K562 (cell line): ENCODE data around the gene BSX. TPM values are rescaled to one million over a fixed set of nuclear protein-coding genes. Genes with fewer than 3 reads are reported as not detected.

Source experiments
- ATAC-seq: fragments of 200-7000 bp; cut with Tn5 transposase; 3 replicates; pipeline ENCODE4 v1.9.1; 2020; ENCODE audit warnings: moderate library complexity
- BruUV-seq: library from RNA; stranded (reverse); fragments of 400-500 nt; replicated peaks from 2 replicates; lab custom pipeline; 2021; lab: Mats Ljungman, UMichigan
- CTCF ChIA-PET: fragments of 300-600 bp; formaldehyde crosslinking; extraction: SDS; loops from one replicate; lab custom pipeline; 2021; ENCODE audit warnings: low intra/inter-chr PET ratio; lab: Yijun Ruan, JAX
- POLR2A ChIA-PET: fragments of 300-600, 350-650 bp; sonication (Branson Sonifier 250); formaldehyde crosslinking; extraction: SDS; loops from one replicate; lab custom pipeline; 2021; ENCODE audit warnings: antibody characterized with exemption, inconsistent platforms; lab: Yijun Ruan, JAX
- DNase-seq, 4 experiments: peaks; one replicate each; pipeline versions ENCODE4 v3.0.0 to v3.0.0-alpha.2; 2011 to 2018; ENCODE audit warnings: low spot score in 3 of 4, mixed read lengths in 3 of 4; ENCODE audit errors: extremely low read depth in 1 of 4
- FAIRE-seq: peaks from 2 replicates; lab custom pipeline; 2011; peaks lifted over from hg19 to GRCh38; lab: Jason Lieb, UNC
- H2AFZ ChIP-seq: 2 replicates; pipeline ENCODE4 v1.6.0; 2011; ENCODE audit warnings: low read depth, low read length, control low read depth, inconsistent platforms
- H3K27ac ChIP-seq: fragments of 200-600 bp; 3 replicates; pipeline ENCODE4 v1.8.0; 2011; ENCODE audit warnings: low read depth, mild to moderate bottlenecking, control low read depth, inconsistent platforms, low read length, moderate library complexity, mixed read lengths; ENCODE audit errors: extremely low read depth
- H3K27me3 ChIP-seq, 2 experiments: fragments of 300-600 bp in 1 of 2; 2 replicates in 1 of 2; 3 replicates in 1 of 2; pipeline versions ENCODE4 v1.6.0 to v1.8.0; 2011; ENCODE audit warnings: inconsistent platforms in 2 of 2, low read length in 2 of 2, mild to moderate bottlenecking in 1 of 2, mixed read lengths in 1 of 2, moderate library complexity in 1 of 2; ENCODE audit not compliant: control insufficient read depth in 2 of 2, insufficient read depth in 2 of 2
- H3K36me3 ChIP-seq: fragments of 300-600 bp; 3 replicates; pipeline ENCODE4 v1.8.0; 2011; ENCODE audit warnings: mild to moderate bottlenecking, low read length, inconsistent platforms; ENCODE audit not compliant: control insufficient read depth, insufficient read depth
- H3K4me1 ChIP-seq, 2 experiments: fragments of 200-600 bp in 1 of 2; replicated peaks in 1 of 2; 2 replicates in 1 of 2; 3 replicates in 1 of 2; pipeline versions ENCODE4 v1.5.1 to v1.8.0; 2011; ENCODE audit warnings: inconsistent platforms in 2 of 2, low read length in 2 of 2, mild to moderate bottlenecking in 1 of 2, mixed read lengths in 1 of 2, moderate library complexity in 1 of 2; ENCODE audit not compliant: control insufficient read depth in 2 of 2, insufficient read depth in 2 of 2
- H3K4me2 ChIP-seq: 2 replicates; pipeline ENCODE4 v1.6.1; 2011; ENCODE audit warnings: low read length, control low read depth, inconsistent platforms, mixed read lengths; ENCODE audit not compliant: insufficient read depth
- H3K4me3 ChIP-seq: fragments of 200-600 bp; sonication (generic), shearing (Covaris generic); 2 replicates; pipeline ENCODE4 v1.5.1; 2016; ENCODE audit warnings: control low read depth, inconsistent platforms
- H3K79me2 ChIP-seq: fragments of 200-600 bp; 3 replicates; pipeline ENCODE4 v1.8.0; 2011; ENCODE audit warnings: low read length, inconsistent platforms; ENCODE audit not compliant: control insufficient read depth, insufficient read depth
- H3K9ac ChIP-seq, 2 experiments: 2 replicates each; pipeline versions ENCODE4 v1.6.0 to v1.6.1; 2011; ENCODE audit warnings: low read depth in 2 of 2, low read length in 2 of 2, control low read depth in 1 of 2, inconsistent platforms in 1 of 2, mild to moderate bottlenecking in 1 of 2, mixed read lengths in 1 of 2; ENCODE audit not compliant: insufficient read depth in 1 of 2
- H3K9me1 ChIP-seq: one replicate; pipeline ENCODE4 v1.6.0; 2011; ENCODE audit warnings: inconsistent platforms, mild to moderate bottlenecking, low read length, moderate library complexity; ENCODE audit not compliant: control insufficient read depth, insufficient read depth
- H3K9me3 ChIP-seq: replicated peaks from 2 replicates; pipeline ENCODE4 v1.5.1; 2011; ENCODE audit warnings: low read depth, low read length, inconsistent platforms; ENCODE audit not compliant: control insufficient read depth, insufficient read depth
- H4K20me1 ChIP-seq: replicated peaks from 2 replicates; pipeline ENCODE4 v1.6.1; 2011; ENCODE audit warnings: low read length, inconsistent platforms, mixed read lengths; ENCODE audit not compliant: control insufficient read depth, insufficient read depth
- CCAR2 ChIP-seq: fragments of 200-400 bp; formaldehyde crosslinking; IDR thresholded peaks from 2 replicates; pipeline ENCODE4 v1.6.1; 2017; ENCODE audit warnings: mild to moderate bottlenecking, low read depth, low read length
- ZNF707 ChIP-seq: fragments of 250-450 bp; sonication (Bioruptor Pico); conservative IDR thresholded peaks from 2 replicates; pipeline ENCODE4 v1.8.0; 2022; ENCODE audit warnings: inconsistent platforms, mild to moderate bottlenecking, moderate library complexity
- ZNF785 ChIP-seq: fragments of 250-450 bp; sonication (Bioruptor Pico); IDR thresholded peaks from 2 replicates; pipeline ENCODE4 v1.4.0; 2020; ENCODE audit warnings: mild to moderate bottlenecking
- WGBS: fragments of 100-300 bp; shearing (Covaris generic); methylation state at CpG from one replicate; pipeline ENCODE4 v1.1.6; 2016; ENCODE audit warnings: low coverage, mixed read lengths; ENCODE audit not compliant: insufficient coverage; ENCODE audit errors: missing lambda C conversion rate; 5-methylcytosine and 5-hydroxymethylcytosine counted together
- in situ Hi-C: fragments of 300-500 bp; cut with MboI; formaldehyde crosslinking; loops from 4 replicates; pipeline ENCODE4 v1.15.0; 2018; ENCODE audit warnings: inconsistent platforms, mixed read lengths
- intact Hi-C: fragments of 100-400 bp; cut with micrococcal nuclease; formaldehyde crosslinking; loops from 2 replicates; pipeline ENCODE4 v1.14.2; 2022
- polyA plus RNA-seq, 8 experiments: library from polyadenylated mRNA; depleted of rRNA in 4 of 8; stranded (reverse) in 5 of 8; unstranded in 3 of 8; fragments of >200 nt; fragmentation: Nextera tagmentation in 2 of 8; fragmentation: Illumina TruSeq in 1 of 8; extraction: Ambion mirVana in 2 of 8; extraction: Trizol in 1 of 8; gene quantifications; 2 replicates each; pipeline versions ENCODE4 v1.2.1 to v1.2.3, GENCODE V29; 2011 to 2014; ENCODE audit warnings: inconsistent platforms in 1 of 8, missing spikeins in 1 of 8
- total RNA-seq, 7 experiments: library from RNA; depleted of rRNA in 6 of 7; stranded (reverse); fragments of >200 nt in 6 of 7; fragmentation: Illumina TruSeq in 2 of 7; extraction: Trizol in 2 of 7; gene quantifications; 2 replicates each; pipeline versions ENCODE4 v1.2.1 to v1.2.3, GENCODE V29; 2011 to 2021; ENCODE audit warnings: low replicate concordance in 1 of 7
- TF ChIP-seq, protein P1 (sequence below): sonication (generic); formaldehyde crosslinking; IDR thresholded peaks from 2 replicates; pipeline ENCODE4 v1.8.0; 2022; ENCODE audit warnings: missing genetic modification reagents, mild to moderate bottlenecking, moderate library complexity, borderline replicate concordance

Gene BSX
- total and polyA plus RNA-seq, 9 of the 15 experiments (the other 6 are each of a cell fraction or from before 2014, with no cell fraction given) = not detected

DNA sequence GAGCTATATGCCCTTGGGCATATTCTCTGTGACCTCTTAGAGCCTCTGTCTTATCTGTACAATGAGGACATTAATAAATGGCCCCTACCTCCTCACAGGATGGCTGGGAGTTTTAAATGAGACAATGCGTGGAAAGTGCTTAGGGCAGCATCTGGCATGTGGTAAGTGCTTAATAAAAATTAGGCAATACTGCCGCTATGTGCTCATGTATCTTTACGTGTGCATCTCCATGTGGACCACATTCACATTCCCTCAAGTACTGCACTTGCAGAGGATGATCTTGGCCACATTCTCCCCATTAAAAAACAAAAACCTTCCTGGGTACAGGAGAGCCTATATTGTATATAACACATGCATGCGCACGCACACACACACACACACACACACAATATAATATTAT is 19.1 kb upstream of the BSX start:
- Histone ChIP-seq H3K4me1 (no peaks in the 10 kb centered on the region), H3K27ac (no peak overlapping the region), H3K9me3 (no peaks in the 10 kb centered on the region)
- in situ Hi-C loops = no loop called here
- 1% methylated on average over 5 of the region's 5 CpGs for WGBS
- ATAC-seq = no peak
- TF ChIP-seq ZNF707 (CRISPR knock-in tag) (no peak), ZNF785 (CRISPR knock-in tag) (no peak), CCAR2 (no peak)
- TF ChIP-seq, protein P1, sequence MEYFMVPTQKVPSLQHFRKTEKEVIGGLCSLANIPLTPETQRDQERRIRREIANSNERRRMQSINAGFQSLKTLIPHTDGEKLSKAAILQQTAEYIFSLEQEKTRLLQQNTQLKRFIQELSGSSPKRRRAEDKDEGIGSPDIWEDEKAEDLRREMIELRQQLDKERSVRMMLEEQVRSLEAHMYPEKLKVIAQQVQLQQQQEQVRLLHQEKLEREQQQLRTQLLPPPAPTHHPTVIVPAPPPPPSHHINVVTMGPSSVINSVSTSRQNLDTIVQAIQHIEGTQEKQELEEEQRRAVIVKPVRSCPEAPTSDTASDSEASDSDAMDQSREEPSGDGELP (CRISPR knock-in tag) = no peak
- TF ChIP-seq, all 486 proteins: peak for 0
- no TSS peak for BruUV-seq
- POLR2A ChIA-PET = interaction anchor here (0.6 kb wide), 1 partner anchor 165 kb away, joined by 3 read pairs; no protein-coding TSS in a partner anchor
- CTCF ChIA-PET = no interaction called here
- intact Hi-C loops = no loop called here
- H3K36me3 ChIP-seq = no peaks in the 10 kb centered on the region
- no peak overlapping the region for H3K4me3 ChIP-seq
- no peak overlapping the region for H3K9ac ChIP-seq
- FAIRE-seq (no peak), DNase-seq (no peak)
- H2AFZ ChIP-seq = no peak overlapping the region
- no peaks in the 10 kb centered on the region for H3K79me2 ChIP-seq
- peaks cover 0 to 6% of the 10 kb centered on the region in 2 experiments; a peak in 1 of 5 replicates for H3K27me3 ChIP-seq
- H4K20me1 ChIP-seq = no peaks in the 10 kb centered on the region
- H3K4me2 ChIP-seq = no peak overlapping the region
- no peaks in the 10 kb centered on the region for H3K9me1 ChIP-seq
